Osteoblast (primary cell): ENCODE data around the gene ERH. TPM values are rescaled to one million over a fixed set of nuclear protein-coding genes. Genes with fewer than 3 reads are reported as not detected.

Experiments used
- DNase-seq: peaks from one replicate; pipeline ENCODE4 v3.0.0; 2011; ENCODE audit warnings: low spot score, mixed read lengths; ENCODE audit not compliant: insufficient read length; ENCODE audit errors: missing footprints
- H2AFZ ChIP-seq: 2 replicates; pipeline ENCODE4 v1.6.0; 2011; ENCODE audit warnings: mild to moderate bottlenecking, low read length
- H3K27ac ChIP-seq: 2 replicates; pipeline ENCODE4 v1.5.1; 2011; ENCODE audit warnings: mild to moderate bottlenecking, low read depth, low read length, moderate library complexity
- H3K27me3 ChIP-seq: 2 replicates; pipeline ENCODE4 v1.6.0; 2012; ENCODE audit warnings: mild to moderate bottlenecking, control low read depth, inconsistent platforms, low read length, moderate library complexity; ENCODE audit not compliant: insufficient read depth
- H3K36me3 ChIP-seq: 2 replicates; pipeline ENCODE4 v1.5.1; 2011; ENCODE audit warnings: mild to moderate bottlenecking, low read length, control low read depth, moderate library complexity; ENCODE audit not compliant: insufficient read depth
- H3K4me1 ChIP-seq: 2 replicates; pipeline ENCODE4 v1.5.1; 2011; ENCODE audit warnings: mild to moderate bottlenecking, low read length, control low read depth, moderate library complexity; ENCODE audit not compliant: insufficient read depth
- H3K4me2 ChIP-seq: 2 replicates; pipeline ENCODE4 v1.6.0; 2011; ENCODE audit warnings: mild to moderate bottlenecking, low read length; ENCODE audit not compliant: insufficient read depth
- H3K4me3 ChIP-seq: fragments of 200-600 bp; sonication (generic); 3 replicates; pipeline ENCODE4 v1.5.1; 2012; ENCODE audit warnings: mild to moderate bottlenecking, low read length, inconsistent platforms; ENCODE audit not compliant: insufficient read depth
- H3K79me2 ChIP-seq: 2 replicates; pipeline ENCODE4 v1.6.0; 2012; ENCODE audit warnings: mild to moderate bottlenecking, low read length, control low read depth, inconsistent platforms; ENCODE audit not compliant: insufficient read depth
- H3K9me3 ChIP-seq: 2 replicates; pipeline ENCODE4 v1.5.1; 2011; ENCODE audit warnings: low read depth, low read length, control low read depth
- H4K20me1 ChIP-seq: 2 replicates; pipeline ENCODE4 v1.6.0; 2012; ENCODE audit warnings: mild to moderate bottlenecking, low read length, control low read depth; ENCODE audit not compliant: insufficient read depth
- total RNA-seq: library from RNA; depleted of rRNA; stranded (reverse); fragments of >200 nt; gene quantifications from 2 replicates; pipeline ENCODE4 v1.2.3, GENCODE V29; 2012
- TF ChIP-seq, protein P1 (sequence below): IDR thresholded peaks from 2 replicates; pipeline ENCODE4 v1.5.1; 2011; ENCODE audit warnings: mild to moderate bottlenecking, low read depth, low read length, moderate library complexity; ENCODE audit errors: extremely low read depth

The ERH gene
- total RNA-seq, 1 donor, result 75.3 TPM

- TF ChIP-seq, protein P1, sequence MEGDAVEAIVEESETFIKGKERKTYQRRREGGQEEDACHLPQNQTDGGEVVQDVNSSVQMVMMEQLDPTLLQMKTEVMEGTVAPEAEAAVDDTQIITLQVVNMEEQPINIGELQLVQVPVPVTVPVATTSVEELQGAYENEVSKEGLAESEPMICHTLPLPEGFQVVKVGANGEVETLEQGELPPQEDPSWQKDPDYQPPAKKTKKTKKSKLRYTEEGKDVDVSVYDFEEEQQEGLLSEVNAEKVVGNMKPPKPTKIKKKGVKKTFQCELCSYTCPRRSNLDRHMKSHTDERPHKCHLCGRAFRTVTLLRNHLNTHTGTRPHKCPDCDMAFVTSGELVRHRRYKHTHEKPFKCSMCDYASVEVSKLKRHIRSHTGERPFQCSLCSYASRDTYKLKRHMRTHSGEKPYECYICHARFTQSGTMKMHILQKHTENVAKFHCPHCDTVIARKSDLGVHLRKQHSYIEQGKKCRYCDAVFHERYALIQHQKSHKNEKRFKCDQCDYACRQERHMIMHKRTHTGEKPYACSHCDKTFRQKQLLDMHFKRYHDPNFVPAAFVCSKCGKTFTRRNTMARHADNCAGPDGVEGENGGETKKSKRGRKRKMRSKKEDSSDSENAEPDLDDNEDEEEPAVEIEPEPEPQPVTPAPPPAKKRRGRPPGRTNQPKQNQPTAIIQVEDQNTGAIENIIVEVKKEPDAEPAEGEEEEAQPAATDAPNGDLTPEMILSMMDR, result no peak
- Histone ChIP-seq H3K36me3 (no peaks in the 10 kb centered on the region), H3K4me2 (no peak overlapping the region), H4K20me1 (peaks cover 49% of the 10 kb centered on the region), H2AFZ (no peak overlapping the region), H3K9me3 (no peaks in the 10 kb centered on the region), H3K27me3 (no peaks in the 10 kb centered on the region), H3K79me2 (peaks cover 74% of the 10 kb centered on the region), H3K4me1 (no peaks in the 10 kb centered on the region), H3K27ac (no peak overlapping the region), H3K4me3 (no peak overlapping the region)
- peak; percentile 10 for DNase-seq
Observed at GRCh38 chr14:69413483-69413882, 15.4 kb upstream of the ERH start.

DNA sequence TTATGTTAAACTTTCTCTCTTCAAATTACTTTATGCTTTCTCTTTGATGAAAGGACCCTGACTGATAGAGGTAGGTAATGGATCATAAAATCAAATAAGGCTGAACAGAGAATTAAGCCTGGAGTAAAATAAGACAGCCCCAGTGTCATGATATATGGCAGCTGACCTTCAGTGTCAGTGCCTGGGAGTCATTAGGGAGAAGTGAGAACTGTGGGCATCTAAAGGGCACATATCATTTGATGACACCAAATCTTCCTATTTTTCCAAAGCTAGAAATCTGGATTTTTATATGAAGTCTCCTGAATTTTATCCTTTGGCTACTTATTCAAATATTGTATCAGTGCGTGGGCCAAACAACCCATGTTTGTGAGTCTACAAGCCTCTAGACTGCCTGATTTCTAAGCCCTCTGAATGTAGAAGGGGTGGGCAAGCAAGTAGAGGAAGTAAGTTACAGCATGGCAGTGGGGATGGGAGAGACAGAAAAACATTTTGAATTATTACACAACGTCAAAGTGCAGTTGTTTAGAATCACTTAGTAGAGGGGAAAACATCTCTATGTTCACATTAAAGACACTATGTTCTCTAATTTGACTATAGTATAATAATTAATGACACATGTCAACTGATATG is 10.3 kb upstream of the ERH start:
- H3K4me2 ChIP-seq, result no peak overlapping the region
- no peaks in the 10 kb centered on the region for H3K36me3 ChIP-seq
- H2AFZ ChIP-seq, result no peak overlapping the region
- no peak overlapping the region for H3K4me3 ChIP-seq
- H3K27me3 ChIP-seq, result no peaks in the 10 kb centered on the region
- peaks cover 85% of the 10 kb centered on the region for H3K79me2 ChIP-seq
- DNase-seq, result peak; percentile 2
- no peaks in the 10 kb centered on the region for H3K9me3 ChIP-seq
- TF ChIP-seq, protein P1, result no peak
- no peak overlapping the region for H3K27ac ChIP-seq
- H4K20me1 ChIP-seq, result peaks cover 49% of the 10 kb centered on the region
- no peaks in the 10 kb centered on the region for H3K4me1 ChIP-seq

GRCh38 chr14:69405762-69406161 is 7.7 kb upstream of the ERH start:
- no peaks in the 10 kb centered on the region for H3K36me3 ChIP-seq
- no peaks in the 10 kb centered on the region for H3K9me3 ChIP-seq
- no peak overlapping the region for H2AFZ ChIP-seq
- H3K4me3 ChIP-seq, result no peak overlapping the region
- peaks cover 48% of the 10 kb centered on the region for H4K20me1 ChIP-seq
- H3K4me2 ChIP-seq, result no peak overlapping the region
- H3K4me1 ChIP-seq, result peaks cover 8% of the 10 kb centered on the region
- H3K27ac ChIP-seq, result no peak overlapping the region
- DNase-seq, result peak; percentile 17
- H3K27me3 ChIP-seq, result no peaks in the 10 kb centered on the region
- TF ChIP-seq, protein P1, result no peak
- peaks cover 95% of the 10 kb centered on the region for H3K79me2 ChIP-seq

- TF ChIP-seq, protein P1, result no peak
- no peaks in the 10 kb centered on the region for H3K9me3 ChIP-seq
- DNase-seq, result no peak
- H3K36me3 ChIP-seq, result no peaks in the 10 kb centered on the region
- H4K20me1 ChIP-seq, result peaks cover 48% of the 10 kb centered on the region
- H3K27ac ChIP-seq, result no peak overlapping the region
- H3K4me2 ChIP-seq, result no peak overlapping the region
- H3K4me1 ChIP-seq, result peaks cover 17% of the 10 kb centered on the region
- no peak overlapping the region for H3K4me3 ChIP-seq
- no peak overlapping the region for H2AFZ ChIP-seq
- H3K79me2 ChIP-seq, result peaks cover 96% of the 10 kb centered on the region
- no peaks in the 10 kb centered on the region for H3K27me3 ChIP-seq
Observed at GRCh38 chr14:69404883-69405282, 6.8 kb upstream of the ERH start.
